NCI-H128 (cell line): Measurements from ENCODE around the gene LEKR1.

Source experiments
- DNase-seq: peaks from one replicate; lab custom pipeline; 2025; ENCODE audit not compliant: unreplicated experiment; lab: John Stamatoyannopoulos, UW

The LEKR1 gene

DNA sequence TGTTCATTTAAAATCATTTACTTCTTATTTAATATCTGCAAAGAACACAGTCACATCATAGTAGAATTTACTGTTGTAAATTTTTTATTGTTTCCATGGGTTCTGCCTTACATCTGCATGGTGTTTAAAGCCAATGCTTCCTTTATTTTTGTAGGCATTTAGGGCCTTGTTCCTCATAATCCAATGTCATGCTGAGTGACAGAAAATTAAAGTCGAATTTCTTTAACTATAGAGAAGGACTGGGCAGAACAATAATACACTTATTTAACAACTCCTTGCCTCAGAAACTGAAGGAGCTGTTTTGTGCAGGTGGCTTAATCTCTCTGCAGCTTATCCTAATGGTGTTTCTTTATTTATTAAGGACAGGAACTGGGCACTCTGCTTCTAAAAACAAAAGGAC lies 149.6 kb downstream of the LEKR1 start:
- DNase-seq: no peak

DNA sequence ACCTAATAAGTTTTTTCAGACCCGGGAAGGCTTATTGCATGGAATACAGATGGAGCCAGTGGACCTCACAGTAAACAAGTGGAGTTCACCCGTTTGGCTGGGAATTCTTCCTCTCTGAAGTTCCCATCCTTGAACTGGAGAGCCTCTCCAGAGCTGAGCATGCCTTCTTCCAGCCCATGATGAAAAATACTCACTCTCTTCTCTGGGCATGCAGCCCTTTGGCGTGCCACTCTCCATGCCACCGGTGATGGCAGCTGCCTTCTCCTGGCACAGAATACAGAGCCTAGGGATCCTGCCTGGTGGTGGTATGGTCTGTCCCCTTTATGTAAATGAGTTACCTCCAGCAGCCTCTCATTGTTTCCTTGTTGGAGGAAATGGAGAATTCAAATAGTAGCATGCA lies 150.8 kb downstream of the LEKR1 start:
- no peak for DNase-seq

DNA sequence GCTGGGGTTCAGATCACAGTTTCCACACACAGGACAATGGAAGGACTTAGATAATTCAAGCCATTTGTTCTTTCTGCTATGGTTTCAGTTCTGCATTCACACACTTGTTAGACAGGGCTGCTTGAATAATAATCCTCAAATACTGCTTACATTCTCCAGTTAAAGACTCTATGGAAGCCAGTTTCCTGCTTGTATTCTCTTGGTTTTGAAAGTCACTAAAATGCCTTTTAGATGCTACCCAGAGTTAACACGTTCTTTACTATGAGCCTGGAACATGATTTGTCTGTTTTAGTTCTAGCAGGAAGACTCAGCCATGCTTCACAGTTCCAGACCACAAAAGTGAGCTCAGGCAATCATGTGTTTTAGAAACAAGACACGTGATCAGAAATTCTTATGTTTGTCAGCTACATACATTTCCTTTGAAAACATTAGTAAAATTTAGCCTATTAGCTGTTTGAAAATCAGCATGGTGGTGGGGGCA lies 152.4 kb downstream of the LEKR1 start:
- DNase-seq: no peak

DNA sequence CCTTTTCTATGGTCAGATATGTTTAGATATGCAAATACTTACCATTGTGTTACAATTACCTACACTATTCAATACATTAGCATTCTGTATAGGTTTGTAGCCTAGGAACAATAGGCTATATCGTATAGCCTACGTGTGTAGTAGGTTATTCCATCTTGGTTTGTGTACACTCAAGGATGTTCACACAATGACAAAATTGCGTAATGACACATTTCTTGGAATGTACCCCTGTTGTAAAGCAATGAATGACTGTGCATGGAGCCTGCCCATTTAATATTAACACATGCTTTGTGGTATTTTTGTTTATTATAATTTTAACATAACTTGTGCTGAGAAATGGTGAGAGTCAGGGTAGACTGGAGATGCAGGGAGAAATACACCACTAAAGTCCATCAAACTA lies 154.9 kb downstream of the LEKR1 start:
- no peak for DNase-seq

DNA sequence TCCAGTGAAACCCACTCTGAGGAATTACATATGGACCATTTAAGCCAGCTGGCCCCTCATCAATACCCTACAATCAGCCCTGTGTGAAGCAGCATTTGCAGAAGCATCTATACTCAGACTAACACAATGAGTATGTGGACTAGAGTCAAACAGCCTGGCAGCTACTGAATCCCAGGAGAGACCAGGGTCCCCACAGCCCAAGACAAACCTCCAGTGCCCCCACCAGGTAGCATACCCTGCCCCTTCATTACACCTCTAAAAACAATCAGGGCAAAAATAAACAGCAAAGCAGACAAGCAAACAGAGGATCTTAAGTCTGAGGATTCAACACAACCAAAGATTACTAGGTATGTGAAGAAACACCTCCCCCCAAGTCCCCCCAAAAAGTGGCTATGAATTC lies 157.4 kb downstream of the LEKR1 start:
- DNase-seq: no peak

DNA sequence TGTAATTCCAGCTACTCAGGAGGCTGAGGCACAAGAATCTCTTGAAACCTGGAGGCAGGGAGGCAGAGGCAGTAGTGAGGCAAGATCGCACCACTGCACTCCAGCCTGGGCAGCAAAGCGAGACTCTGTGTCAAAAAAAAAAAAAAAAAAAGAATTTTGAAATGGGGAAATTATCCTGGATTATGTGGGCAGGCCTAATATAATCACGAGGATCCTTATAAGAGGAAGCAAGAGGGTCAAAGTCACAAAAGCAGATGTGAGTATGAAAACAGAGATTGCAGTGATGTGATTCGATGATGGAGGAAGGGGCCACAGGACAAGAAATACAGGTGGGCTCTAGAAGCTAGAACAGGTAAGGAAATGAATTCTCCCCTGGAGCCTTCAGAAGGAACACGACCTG lies 159.6 kb downstream of the LEKR1 start:
- no peak for DNase-seq

DNA sequence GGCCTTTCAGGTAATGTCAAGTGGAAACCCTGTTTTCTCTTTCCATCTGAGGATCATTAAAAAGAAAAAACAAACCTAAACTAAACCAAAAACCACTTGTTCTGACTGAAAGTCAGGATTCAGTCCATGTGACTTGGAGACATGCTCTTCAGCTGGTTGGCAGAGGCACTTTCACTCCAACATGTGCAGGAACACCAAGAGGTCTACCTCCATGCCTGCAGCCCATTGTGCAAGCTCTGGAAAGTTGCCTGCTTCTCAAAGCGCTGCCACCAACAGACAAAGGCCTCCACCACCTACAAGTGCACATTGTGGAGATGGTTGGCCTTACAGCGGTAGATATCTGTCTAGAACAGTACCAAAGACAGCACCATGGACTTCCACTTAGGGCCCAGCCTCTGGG lies 161.8 kb downstream of the LEKR1 start:
- no peak for DNase-seq

DNA sequence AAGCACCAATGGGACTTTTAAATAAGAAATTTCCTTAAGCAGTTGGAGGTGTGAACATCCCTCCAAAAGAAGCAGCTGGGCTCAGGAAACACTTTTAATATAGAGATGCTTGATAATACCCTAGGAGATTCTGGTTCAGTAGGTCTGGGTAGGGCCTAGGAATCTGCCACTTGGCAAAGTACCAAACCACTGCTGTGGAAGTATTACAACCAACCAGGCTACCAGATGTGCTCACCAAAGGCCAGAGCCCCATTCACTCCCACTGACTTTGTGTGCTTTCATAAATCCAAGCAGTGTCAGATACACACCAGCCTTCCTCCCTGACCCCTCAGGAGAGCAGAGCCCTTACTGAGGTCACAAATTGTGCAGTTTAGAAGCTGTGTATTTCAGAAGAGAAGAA lies 171.2 kb downstream of the LEKR1 start:
- no peak for DNase-seq

DNA sequence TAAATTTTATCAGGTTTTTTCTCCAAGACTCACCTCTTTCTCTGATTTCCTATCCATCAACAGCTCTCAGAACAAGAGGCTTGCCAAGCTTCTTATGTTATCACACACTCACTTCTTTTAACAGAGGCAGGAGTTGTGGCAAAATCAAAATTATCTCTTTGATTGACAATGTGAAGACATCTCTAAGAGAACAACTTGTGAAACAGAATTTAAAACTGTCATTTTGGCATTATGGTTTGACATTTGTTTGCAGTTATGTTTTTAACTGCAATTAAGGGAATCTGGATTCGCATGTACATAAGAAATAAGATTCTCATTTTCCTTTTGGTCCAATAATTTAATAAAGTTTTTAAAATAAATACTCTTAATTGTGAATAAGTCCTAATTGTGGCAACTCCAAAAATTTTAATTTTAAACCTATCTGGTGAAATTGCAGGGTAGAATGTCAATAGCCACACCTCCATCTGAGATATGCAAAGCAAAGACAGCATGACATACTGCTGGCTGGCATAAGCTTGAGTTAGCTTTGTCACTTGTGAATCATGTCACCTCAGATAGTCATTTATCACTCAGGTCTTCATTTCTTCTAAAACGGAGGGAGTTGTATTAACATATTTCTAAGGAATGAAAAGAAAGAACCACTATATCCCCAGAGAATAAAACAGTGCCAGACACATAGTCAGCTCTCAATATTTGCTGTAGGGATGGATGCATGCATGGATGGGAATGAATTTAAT lies 175.2 kb downstream of the LEKR1 start:
- DNase-seq: no peak

DNA sequence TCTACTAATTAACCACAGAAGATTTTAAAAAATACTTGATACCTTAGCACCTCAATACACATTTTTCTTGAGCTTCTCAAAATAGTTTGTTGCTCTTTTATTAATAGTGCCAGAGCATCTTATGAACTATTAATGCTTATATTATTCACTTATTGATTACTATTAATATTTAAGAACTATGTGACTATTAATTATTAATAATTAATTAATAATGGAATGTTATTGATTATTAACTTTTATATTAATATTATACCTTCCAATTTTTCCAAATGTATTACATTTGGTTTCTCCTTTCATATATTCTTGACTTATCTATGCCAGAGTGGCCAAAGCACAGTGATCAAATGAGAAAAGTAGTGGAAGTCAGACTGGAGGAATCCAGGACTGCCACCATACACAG lies 195.5 kb downstream of the LEKR1 start:
- DNase-seq: no peak

DNA sequence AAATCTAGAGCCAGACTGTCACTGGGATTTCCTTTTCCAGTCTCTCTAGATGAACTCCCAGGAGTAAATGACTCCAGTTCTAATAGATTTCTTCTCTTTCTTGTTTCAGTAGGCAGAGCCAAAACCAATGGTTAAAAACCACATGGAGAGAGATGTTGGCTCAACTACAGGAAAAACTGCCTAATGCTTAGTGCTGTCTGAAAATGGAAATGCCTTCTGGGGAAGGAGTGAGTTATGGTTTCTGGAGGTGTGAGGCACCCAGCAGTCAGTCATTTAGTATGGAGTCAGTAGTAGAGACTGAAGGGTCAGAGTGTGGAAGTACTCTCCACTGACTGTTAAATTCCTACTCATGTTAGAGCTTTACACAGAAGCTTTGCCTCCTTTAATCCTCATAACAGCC lies 197.1 kb downstream of the LEKR1 start:
- DNase-seq: no peak

DNA sequence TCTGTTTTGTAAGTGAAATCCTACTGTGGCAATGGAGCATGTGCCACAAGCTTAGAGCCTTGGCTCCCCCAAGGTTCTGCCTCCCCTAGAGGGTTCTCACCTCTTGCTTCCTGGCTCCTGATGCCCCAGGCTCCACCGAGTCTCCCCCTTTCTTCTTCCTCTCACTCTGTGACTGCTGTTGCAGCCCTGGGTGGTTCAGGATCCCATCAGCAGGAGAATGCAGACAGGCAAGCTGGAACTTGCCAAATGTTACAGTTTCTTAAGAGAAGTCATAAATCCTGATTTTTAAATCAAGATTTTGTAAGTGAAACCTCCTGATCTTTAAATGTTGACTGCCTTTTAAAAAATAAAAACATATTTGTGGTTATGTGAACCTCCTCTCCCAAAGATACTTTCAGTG lies 199.9 kb downstream of the LEKR1 start:
- DNase-seq: no peak

DNA sequence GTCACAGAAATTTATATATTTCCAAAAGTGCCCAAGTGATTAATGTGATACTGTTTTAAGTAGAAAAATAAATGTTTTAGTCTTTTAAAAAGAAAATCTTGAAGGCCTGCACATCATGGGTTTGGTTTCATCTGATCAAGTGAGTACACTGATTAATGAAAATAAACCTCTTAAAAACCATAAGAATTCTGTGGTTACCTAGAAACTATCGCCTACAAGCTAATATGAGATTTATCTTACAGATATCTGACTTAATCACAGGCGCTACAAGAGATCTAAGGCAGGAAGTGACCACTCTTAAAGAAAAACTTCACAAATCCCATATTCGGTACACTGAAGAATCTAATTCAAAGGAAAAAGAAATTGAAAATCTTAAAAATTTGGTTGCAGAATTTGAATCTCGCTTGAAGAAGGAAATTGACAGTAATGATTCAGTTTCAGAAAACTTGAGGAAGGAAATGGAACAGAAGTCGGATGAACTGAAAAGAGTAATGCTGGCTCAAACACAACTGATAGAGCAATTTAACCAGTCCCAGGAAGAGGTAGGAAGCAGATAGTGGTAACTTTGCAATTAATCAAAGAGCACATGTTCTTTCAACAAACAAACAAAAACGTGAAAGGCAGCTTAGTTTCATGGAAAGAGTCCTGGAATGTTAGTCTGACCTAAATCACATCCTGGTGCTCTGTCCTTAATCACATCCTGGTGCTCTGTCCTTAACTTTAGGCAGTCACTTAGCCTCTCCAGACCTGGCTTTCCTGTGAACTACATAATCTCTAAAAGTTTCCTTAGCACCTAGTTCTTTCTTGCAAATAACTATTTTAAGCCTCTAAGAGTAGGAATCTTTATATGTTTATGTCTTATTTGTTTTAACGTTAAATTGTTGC lies 201.9 kb downstream of the LEKR1 start:
- no peak for DNase-seq

DNA sequence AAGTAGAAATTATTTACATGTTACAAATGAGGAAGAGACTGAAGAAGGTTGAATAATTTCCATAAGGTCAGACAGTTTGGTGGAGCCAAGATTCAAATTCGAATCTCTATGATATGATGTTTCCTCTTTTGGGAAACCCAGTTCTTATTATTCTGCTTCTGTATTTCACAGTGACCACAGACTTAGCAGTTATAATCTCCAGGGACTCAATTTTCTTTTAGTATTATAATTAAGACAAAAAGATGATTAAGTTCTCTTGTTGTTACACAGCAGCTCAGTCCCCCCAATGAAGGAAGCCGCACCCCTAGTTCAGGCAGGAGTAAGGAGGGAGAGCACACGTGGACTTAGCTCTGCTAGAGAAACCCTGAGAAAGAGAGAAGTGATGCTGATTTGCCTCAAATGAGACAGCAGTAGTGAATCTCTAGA lies 203.2 kb downstream of the LEKR1 start:
- no peak for DNase-seq

DNA sequence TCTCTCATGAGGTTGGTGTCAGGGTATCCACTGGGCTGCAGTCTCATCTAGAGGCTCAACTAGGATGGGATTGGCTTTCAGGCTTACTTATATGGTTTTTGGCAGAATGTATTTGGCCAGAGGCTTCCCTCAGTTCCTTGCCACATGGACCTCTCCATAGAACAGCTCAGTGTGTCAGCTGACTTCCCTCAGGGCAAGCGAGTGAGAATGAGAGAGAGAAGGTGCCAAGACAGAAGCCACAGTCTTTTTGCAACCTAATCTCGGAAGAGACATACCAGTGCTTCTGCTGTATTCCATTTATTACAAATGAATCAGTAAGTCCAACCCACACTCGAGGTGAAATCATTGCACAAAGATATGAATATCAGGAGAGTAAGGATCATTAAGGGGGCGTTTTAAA lies 204.6 kb downstream of the LEKR1 start:
- no peak for DNase-seq

DNA sequence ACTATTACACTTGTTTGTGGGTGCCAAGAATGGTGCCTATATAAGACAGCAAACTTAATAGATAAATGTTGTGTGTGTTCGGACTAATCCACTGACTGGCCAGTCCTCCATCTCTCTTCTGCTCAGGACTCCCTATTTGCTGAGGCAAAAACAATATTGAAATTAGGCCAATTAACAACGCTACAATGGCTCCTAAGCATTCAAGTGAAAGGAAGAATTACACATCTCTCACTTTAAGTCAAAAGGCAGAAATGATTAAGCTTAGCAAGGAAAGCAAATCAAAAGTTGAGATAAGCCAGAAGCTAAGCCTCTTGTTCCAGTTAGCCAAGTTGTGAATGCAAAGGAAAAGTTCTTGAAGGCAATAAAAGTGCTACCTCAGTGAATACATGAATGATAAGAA lies 206.8 kb downstream of the LEKR1 start:
- DNase-seq: no peak

DNA sequence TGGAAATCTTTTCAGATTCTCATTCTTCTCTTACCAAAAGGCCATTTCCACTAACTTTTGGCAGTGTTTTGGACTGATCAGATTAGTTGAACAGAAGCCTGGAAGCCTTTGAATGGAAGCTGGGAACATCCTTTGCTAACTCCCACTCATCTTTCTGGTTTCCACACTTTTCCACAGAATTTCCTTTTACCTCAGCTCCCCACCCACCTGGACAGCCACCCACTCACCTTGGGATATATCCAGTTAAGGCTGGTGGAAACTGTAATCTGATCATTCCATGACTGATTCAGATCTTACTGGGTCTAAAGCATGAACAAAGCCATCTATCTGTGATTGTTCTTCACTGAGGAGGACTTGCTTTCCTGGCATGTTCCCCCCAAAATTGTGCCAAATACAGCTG lies 214.3 kb downstream of the LEKR1 start:
- DNase-seq: no peak

DNA sequence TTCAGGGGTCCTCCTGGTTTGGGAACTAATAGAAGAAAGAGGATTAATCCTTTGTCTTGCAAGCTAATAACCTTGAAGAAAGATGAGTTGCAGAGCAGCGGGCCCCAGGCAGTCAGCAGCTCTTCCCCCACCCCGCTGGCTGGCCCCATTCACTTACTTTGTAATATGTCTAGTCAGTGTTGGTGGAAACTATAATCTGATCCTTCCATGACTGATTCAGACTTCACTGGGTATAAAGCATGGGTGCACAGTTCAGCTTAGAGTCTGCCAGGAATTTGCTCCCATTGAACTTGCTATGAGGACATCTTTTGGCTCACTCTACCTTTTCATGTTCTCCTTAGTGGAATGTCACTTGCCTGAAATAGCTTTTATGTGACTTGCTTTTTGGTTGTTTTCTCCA lies 216.1 kb downstream of the LEKR1 start:
- DNase-seq: no peak

DNA sequence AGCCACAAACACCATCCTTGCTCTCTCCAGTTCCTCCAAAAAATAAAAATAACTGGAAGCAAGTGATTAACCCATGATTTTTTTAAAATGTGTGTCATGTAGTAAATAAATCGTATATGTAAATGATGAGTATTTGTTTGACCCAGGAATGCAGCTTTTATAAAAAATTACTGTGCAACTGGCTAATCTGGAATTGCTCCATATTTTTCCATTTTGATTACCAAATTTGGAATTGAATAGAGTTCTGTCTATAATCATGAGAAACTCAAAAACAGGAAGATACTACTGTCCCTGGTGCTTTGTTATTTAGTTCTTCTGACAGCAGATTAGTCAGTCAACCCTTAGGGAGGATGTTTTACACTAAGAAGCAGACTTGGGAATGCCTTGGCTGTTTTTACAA lies 217.6 kb downstream of the LEKR1 start:
- DNase-seq: no peak

DNA sequence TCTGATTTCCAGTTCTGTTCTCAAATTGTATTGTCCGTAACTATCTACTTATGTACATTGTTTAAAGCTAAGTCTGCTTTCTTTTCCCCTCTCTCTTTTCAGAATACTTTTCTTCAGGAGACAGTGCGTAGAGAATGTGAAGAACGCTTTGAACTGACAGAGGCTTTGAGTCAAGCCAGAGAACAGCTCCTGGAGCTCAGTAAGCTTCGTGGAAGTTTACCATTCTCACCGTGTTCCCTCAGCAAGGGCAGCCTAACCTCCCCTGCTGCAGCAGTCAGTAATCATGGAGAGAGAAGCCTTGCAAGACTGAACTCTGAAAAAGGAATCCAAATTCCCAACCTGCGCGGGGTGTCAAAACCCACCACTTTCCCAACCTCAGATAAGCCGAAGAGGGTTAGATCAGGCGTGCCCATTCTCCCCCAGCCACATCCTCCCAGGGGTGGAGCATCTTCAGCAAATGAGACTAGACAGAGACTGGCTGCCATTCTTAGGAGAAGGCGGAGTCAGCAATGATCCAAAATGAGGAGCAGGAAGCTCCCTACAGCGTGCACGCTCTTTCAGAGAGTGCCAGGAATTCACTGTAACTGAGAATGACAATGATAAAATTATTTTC lies 219.2 kb downstream of the LEKR1 start:
- DNase-seq: no peak

DNA sequence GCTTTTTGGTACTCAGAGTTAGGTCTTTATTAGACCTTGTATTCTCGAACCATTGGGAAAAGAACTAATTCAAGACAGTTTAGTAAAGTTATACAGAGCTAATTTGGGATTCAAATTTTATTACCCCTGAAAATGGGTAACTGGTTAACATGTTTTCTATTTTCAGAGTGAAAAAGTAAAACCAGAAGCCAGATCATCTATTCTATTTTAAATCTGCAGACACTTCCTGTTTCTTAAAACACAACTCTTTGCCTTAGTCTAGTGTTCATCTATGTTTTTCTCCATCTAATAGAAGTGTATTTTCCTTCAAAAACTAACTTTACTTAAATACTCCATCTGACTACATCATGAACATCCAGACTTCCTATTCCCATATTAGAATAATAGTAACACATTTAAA lies 220.4 kb downstream of the LEKR1 start:
- no peak for DNase-seq

DNA sequence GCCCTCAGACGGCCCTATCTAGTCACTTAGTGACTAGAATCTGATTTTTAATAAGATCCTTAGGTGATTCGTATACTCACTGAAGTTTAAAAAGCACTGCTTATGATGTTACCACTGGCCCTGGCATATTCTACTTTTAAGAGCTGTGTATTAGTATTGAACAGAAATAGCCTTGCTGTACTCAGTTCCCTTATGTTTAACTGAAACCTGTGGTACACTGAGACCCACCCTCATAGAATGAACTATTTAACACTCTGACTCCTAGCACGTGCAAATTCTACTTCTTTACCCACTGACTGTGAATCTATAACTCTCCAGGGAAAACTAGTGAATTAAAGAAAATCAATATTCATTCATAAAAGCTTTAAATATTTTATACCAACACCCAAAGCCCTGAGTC lies 224.9 kb downstream of the LEKR1 start:
- no peak for DNase-seq
